Activated CD8-positive, alpha-beta memory T cell treated with anti-CD3 and anti-CD28 coated beads, Interleukin-2, amount 10 ng/mL, durations not matched to agents 7 days and 5 days (primary cell): ENCODE results near the gene SLC25A48. TPM values are rescaled to one million over a fixed set of nuclear protein-coding genes. Genes with fewer than 3 reads are reported as not detected.

Source experiments
- ATAC-seq: fragments of 150-1000 bp; cut with Tn5 transposase; one replicate; pipeline ENCODE4 v1.10.0; 2021; ENCODE audit warnings: moderate library complexity
- CTCF ChIA-PET: fragments of 350-600 bp; sonication (Branson Sonifier 250); formaldehyde crosslinking; loops from one replicate; lab custom pipeline; 2021; ENCODE audit warnings: antibody characterized with exemption; lab: Charles Lee
- DNase-seq: peaks from one replicate; pipeline ENCODE4 v3.0.0-alpha.2; 2020
- H3K27ac Mint-ChIP-seq: one replicate; pipeline ENCODE4 v1.8.0; 2021; ENCODE audit warnings: mild to moderate bottlenecking, mixed read lengths
- H3K27me3 Mint-ChIP-seq: one replicate; pipeline ENCODE4 v1.8.0; 2021; ENCODE audit warnings: mixed read lengths
- H3K36me3 Mint-ChIP-seq: one replicate; pipeline ENCODE4 v1.8.0; 2021; ENCODE audit warnings: mild to moderate bottlenecking, mixed read lengths
- H3K4me1 Mint-ChIP-seq: one replicate; pipeline ENCODE4 v1.8.0; 2021; ENCODE audit warnings: mixed read lengths
- H3K4me3 Mint-ChIP-seq: one replicate; pipeline ENCODE4 v1.8.0; 2021; ENCODE audit warnings: mild to moderate bottlenecking, moderate library complexity, mixed read lengths
- H3K9me3 Mint-ChIP-seq: one replicate; pipeline ENCODE4 v1.8.0; 2022; ENCODE audit warnings: low read depth, mixed read lengths
- total RNA-seq, 2 experiments: library from RNA; stranded (reverse); gene quantifications; one replicate each; pipeline ENCODE4 v1.2.3, GENCODE V29; 2021

Gene SLC25A48
- total RNA-seq, 2 experiments from 2014 or later: not detected

- CTCF ChIA-PET: no interaction called here
- Mint-ChIP-seq H3K36me3 (no peaks in the 10 kb centered on the region), H3K9me3 (no peaks in the 10 kb centered on the region), H3K4me1 (no peaks in the 10 kb centered on the region), H3K27ac (no peak overlapping the region), H3K27me3 (peaks cover 12% of the 10 kb centered on the region), H3K4me3 (no peak overlapping the region)
- ATAC-seq: no peak
- DNase-seq: no peak
These were observed 35.5 kb downstream of the SLC25A48 start for GRCh38 chr5:135869935-135870334.

GRCh38 chr5:135871268-135871915 lies 36.9 kb downstream of the SLC25A48 start:
- Mint-ChIP-seq H3K27ac (no peak overlapping the region), H3K9me3 (no peaks in the 10 kb centered on the region), H3K4me3 (no peak overlapping the region), H3K4me1 (no peaks in the 10 kb centered on the region), H3K36me3 (no peaks in the 10 kb centered on the region), H3K27me3 (peaks cover 13% of the 10 kb centered on the region)
- DNase-seq (no peak), ATAC-seq (no peak)
- CTCF ChIA-PET: no interaction called here

GRCh38 chr5:135873831-135874230 lies 39.4 kb downstream of the SLC25A48 start:
- no peaks in the 10 kb centered on the region for H3K9me3 Mint-ChIP-seq
- no peak for ATAC-seq
- no peak overlapping the region for H3K27ac Mint-ChIP-seq
- H3K4me3 Mint-ChIP-seq: no peak overlapping the region
- no peaks in the 10 kb centered on the region for H3K4me1 Mint-ChIP-seq
- H3K36me3 Mint-ChIP-seq: no peaks in the 10 kb centered on the region
- H3K27me3 Mint-ChIP-seq: peaks cover 16% of the 10 kb centered on the region
- DNase-seq: no peak
- CTCF ChIA-PET: no interaction called here

- Mint-ChIP-seq H3K36me3 (no peaks in the 10 kb centered on the region), H3K4me1 (no peaks in the 10 kb centered on the region), H3K4me3 (no peak overlapping the region), H3K27me3 (peaks cover 16% of the 10 kb centered on the region), H3K27ac (no peak overlapping the region), H3K9me3 (no peaks in the 10 kb centered on the region)
- no peak for DNase-seq
- ATAC-seq: no peak
- CTCF ChIA-PET: no interaction called here
These were observed 40.0 kb downstream of the SLC25A48 start for GRCh38 chr5:135874461-135874860.

- Mint-ChIP-seq H3K9me3 (no peaks in the 10 kb centered on the region), H3K36me3 (no peaks in the 10 kb centered on the region), H3K4me3 (no peak overlapping the region), H3K4me1 (no peaks in the 10 kb centered on the region), H3K27ac (no peak overlapping the region), H3K27me3 (peaks cover 22% of the 10 kb centered on the region)
- CTCF ChIA-PET: interaction anchor here (1.2 kb wide), 1 partner anchor 13 kb away, joined by 3 read pairs; no protein-coding TSS in a partner anchor
- DNase-seq (no peak), ATAC-seq (no peak)
These were observed 41.1 kb downstream of the SLC25A48 start for GRCh38 chr5:135875567-135875966.

- H3K9me3 Mint-ChIP-seq: no peaks in the 10 kb centered on the region
- no peaks in the 10 kb centered on the region for H3K36me3 Mint-ChIP-seq
- no peak for DNase-seq
- no peak overlapping the region for H3K4me3 Mint-ChIP-seq
- no peaks in the 10 kb centered on the region for H3K4me1 Mint-ChIP-seq
- ATAC-seq: no peak
- H3K27me3 Mint-ChIP-seq: peaks cover 25% of the 10 kb centered on the region
- CTCF ChIA-PET: interaction anchor here (1.2 kb wide), 1 partner anchor 12 kb away, joined by 3 read pairs; no protein-coding TSS in a partner anchor
- H3K27ac Mint-ChIP-seq: no peak overlapping the region
These were observed 41.7 kb downstream of the SLC25A48 start for GRCh38 chr5:135876146-135876545.

- H3K27me3 Mint-ChIP-seq: peaks cover 31% of the 10 kb centered on the region
- H3K4me1 Mint-ChIP-seq: no peaks in the 10 kb centered on the region
- H3K4me3 Mint-ChIP-seq: no peak overlapping the region
These were observed 43.2 kb downstream of the SLC25A48 start for GRCh38 chr5:135877570-135878155.

GRCh38 chr5:135878156-135878620 lies 43.7 kb downstream of the SLC25A48 start:
- ATAC-seq: no peak
- Mint-ChIP-seq H3K4me3 (no peak overlapping the region), H3K4me1 (no peaks in the 10 kb centered on the region), H3K36me3 (no peaks in the 10 kb centered on the region), H3K9me3 (no peaks in the 10 kb centered on the region), H3K27ac (no peak overlapping the region), H3K27me3 (peaks cover 36% of the 10 kb centered on the region)
- CTCF ChIA-PET: no interaction called here
- no peak for DNase-seq

More at GRCh38 chr5:135877570-135878155, 43.2 kb downstream of the SLC25A48 start:
- H3K27ac Mint-ChIP-seq: no peak overlapping the region
- ATAC-seq (no peak), DNase-seq (no peak)
- H3K9me3 Mint-ChIP-seq: no peaks in the 10 kb centered on the region
- H3K36me3 Mint-ChIP-seq: no peaks in the 10 kb centered on the region
- CTCF ChIA-PET: no interaction called here

- Mint-ChIP-seq H3K4me3 (no peak overlapping the region), H3K27ac (no peak overlapping the region), H3K4me1 (no peaks in the 10 kb centered on the region), H3K36me3 (no peaks in the 10 kb centered on the region), H3K9me3 (no peaks in the 10 kb centered on the region), H3K27me3 (peaks cover 46% of the 10 kb centered on the region)
- ATAC-seq: no peak
- DNase-seq: no peak
- CTCF ChIA-PET: no interaction called here
These were observed 45.1 kb downstream of the SLC25A48 start for GRCh38 chr5:135879591-135879990.

- no peak overlapping the region for H3K4me3 Mint-ChIP-seq
- H3K36me3 Mint-ChIP-seq: no peaks in the 10 kb centered on the region
- ATAC-seq (no peak), DNase-seq (no peak)
- peaks cover 46% of the 10 kb centered on the region for H3K27me3 Mint-ChIP-seq
- no peak overlapping the region for H3K27ac Mint-ChIP-seq
- CTCF ChIA-PET: no interaction called here
- H3K4me1 Mint-ChIP-seq: no peaks in the 10 kb centered on the region
- H3K9me3 Mint-ChIP-seq: no peaks in the 10 kb centered on the region
These were observed 45.8 kb downstream of the SLC25A48 start for GRCh38 chr5:135880278-135880677.

- Mint-ChIP-seq H3K9me3 (no peaks in the 10 kb centered on the region), H3K27me3 (peaks cover 50% of the 10 kb centered on the region), H3K4me3 (no peak overlapping the region), H3K36me3 (no peaks in the 10 kb centered on the region), H3K4me1 (no peaks in the 10 kb centered on the region), H3K27ac (no peak overlapping the region)
- CTCF ChIA-PET: no interaction called here
- DNase-seq: no peak
- no peak for ATAC-seq
These were observed 46.3 kb downstream of the SLC25A48 start for GRCh38 chr5:135880801-135881200.

- peaks cover 50% of the 10 kb centered on the region for H3K27me3 Mint-ChIP-seq
- H3K4me3 Mint-ChIP-seq: no peak overlapping the region
- no peaks in the 10 kb centered on the region for H3K4me1 Mint-ChIP-seq
- DNase-seq (no peak), ATAC-seq (no peak)
- no peak overlapping the region for H3K27ac Mint-ChIP-seq
- no peaks in the 10 kb centered on the region for H3K36me3 Mint-ChIP-seq
- no peaks in the 10 kb centered on the region for H3K9me3 Mint-ChIP-seq
- CTCF ChIA-PET: no interaction called here
These were observed 46.8 kb downstream of the SLC25A48 start for GRCh38 chr5:135881244-135881643.

GRCh38 chr5:135881819-135882218 lies 47.4 kb downstream of the SLC25A48 start:
- Mint-ChIP-seq H3K4me3 (no peak overlapping the region), H3K27me3 (peaks cover 50% of the 10 kb centered on the region), H3K4me1 (no peaks in the 10 kb centered on the region), H3K27ac (no peak overlapping the region), H3K9me3 (no peaks in the 10 kb centered on the region), H3K36me3 (no peaks in the 10 kb centered on the region)
- DNase-seq (no peak), ATAC-seq (no peak)
- CTCF ChIA-PET: no interaction called here

- Mint-ChIP-seq H3K36me3 (no peaks in the 10 kb centered on the region), H3K27me3 (peaks cover 49% of the 10 kb centered on the region), H3K4me3 (no peak overlapping the region), H3K9me3 (no peaks in the 10 kb centered on the region), H3K27ac (no peak overlapping the region), H3K4me1 (peaks cover 6% of the 10 kb centered on the region)
- CTCF ChIA-PET: interaction anchor here (1.2 to 1.6 kb wide), 2 partner anchors 322 to 329 kb away, joined by 3 read pairs; no protein-coding TSS in a partner anchor
- no peak for DNase-seq
- ATAC-seq: no peak
These were observed 48.6 kb downstream of the SLC25A48 start for GRCh38 chr5:135883026-135883425.
